Right lobe of liver (tissue), 4 donors: ENCODE results near the gene PDGFD.

Experiments used
- POLR2A ChIP-seq: fragments of 450-650 bp; IDR thresholded peaks from one replicate; pipeline ENCODE4 v1.6.1; 2017; ENCODE audit warnings: antibody characterized with exemption, mild to moderate bottlenecking
- TF ChIP-seq, protein P1 (sequence below), 4 donors: fragments of 200-600 bp in 3 of 4; fragments of 450-650 bp in 1 of 4; IDR thresholded peaks; one replicate each; pipeline versions ENCODE4 v1.5.1 to v1.8.0; 2016 to 2022; ENCODE audit warnings: antibody characterized with exemption in 4 of 4, mild to moderate bottlenecking in 2 of 4
- donor health status: DM: no; HTN: no; CAD: no.
- donor health status: DM: no; HTN: no; CAD: no.
- donor health status: DM: no; HTN: yes; CAD: no.

DNA sequence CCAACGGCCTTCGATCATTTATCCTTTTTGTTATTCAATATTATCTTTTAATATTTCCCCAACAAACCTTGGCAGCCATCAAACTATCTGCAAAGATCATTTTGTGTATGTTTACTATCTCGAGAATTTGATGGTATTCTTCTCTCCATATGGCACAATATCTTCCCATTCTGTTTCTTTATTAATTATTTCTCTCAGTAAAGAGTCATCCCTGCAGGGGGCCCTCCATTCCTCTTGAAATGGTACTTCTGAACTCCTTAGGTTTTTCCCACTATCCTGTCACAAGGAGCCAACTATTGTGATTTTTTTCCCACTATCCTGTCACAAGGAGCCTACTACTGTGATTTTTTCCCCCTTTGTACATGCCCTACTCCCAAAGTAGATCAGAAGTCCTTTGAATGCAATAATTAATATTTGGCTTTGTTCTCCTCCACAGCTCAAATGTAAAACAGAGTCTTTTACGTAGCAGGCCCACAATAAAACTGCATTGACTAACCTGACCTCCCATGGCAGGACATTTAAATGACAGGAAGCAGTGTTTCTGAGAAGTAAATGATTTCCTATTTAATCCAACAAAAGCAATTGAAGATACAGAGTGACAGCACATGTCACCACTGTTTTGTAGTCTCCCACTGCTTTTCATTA, 43.3 kb downstream of the PDGFD start:
- TF ChIP-seq, protein P1, sequence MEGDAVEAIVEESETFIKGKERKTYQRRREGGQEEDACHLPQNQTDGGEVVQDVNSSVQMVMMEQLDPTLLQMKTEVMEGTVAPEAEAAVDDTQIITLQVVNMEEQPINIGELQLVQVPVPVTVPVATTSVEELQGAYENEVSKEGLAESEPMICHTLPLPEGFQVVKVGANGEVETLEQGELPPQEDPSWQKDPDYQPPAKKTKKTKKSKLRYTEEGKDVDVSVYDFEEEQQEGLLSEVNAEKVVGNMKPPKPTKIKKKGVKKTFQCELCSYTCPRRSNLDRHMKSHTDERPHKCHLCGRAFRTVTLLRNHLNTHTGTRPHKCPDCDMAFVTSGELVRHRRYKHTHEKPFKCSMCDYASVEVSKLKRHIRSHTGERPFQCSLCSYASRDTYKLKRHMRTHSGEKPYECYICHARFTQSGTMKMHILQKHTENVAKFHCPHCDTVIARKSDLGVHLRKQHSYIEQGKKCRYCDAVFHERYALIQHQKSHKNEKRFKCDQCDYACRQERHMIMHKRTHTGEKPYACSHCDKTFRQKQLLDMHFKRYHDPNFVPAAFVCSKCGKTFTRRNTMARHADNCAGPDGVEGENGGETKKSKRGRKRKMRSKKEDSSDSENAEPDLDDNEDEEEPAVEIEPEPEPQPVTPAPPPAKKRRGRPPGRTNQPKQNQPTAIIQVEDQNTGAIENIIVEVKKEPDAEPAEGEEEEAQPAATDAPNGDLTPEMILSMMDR (IDR thresholded peaks at IDR 0.05), result no peak
- no peak for TF ChIP-seq POLR2A
